ENCODE results near the gene SRPX. TPM values are rescaled to one million over a fixed set of nuclear protein-coding genes. Genes with fewer than 3 reads are reported as not detected.

The SRPX gene
- polyA plus RNA-seq, 1 of the 3 experiments (the other 2 are of a cell fraction): 124 TPM

GRCh38 chrX:38150993-38151392 lies 69.7 kb downstream of the SRPX start:
- Histone ChIP-seq H3K27ac (ENCODE audit: low read depth in 2 of 2, low read length in 1 of 2) (no peak overlapping the region), H3K79me2 (ENCODE audit: insufficient read depth) (no peaks in the 10 kb centered on the region), H3K4me2 (no peak overlapping the region), H3K9me3 (no peaks in the 10 kb centered on the region), H3K4me1 (ENCODE audit: control insufficient read depth in 1 of 2, insufficient read depth in 2 of 2, low read depth in 1 of 2, low read length in 1 of 2) (no peaks in the 10 kb centered on the region), H3K36me3 (replicated peaks in 1 of 2; ENCODE audit: control insufficient read depth in 1 of 2, insufficient read depth in 2 of 2, low read length in 1 of 2) (no peaks in the 10 kb centered on the region), H2AFZ (ENCODE audit: low read depth) (no peak overlapping the region), H3K9ac (no peak overlapping the region), H4K20me1 (ENCODE audit: insufficient read depth) (no peaks in the 10 kb centered on the region), H3K27me3 (ENCODE audit: insufficient read depth) (no peaks in the 10 kb centered on the region), H3K9me2 (0 out of 2 replicates have a peak, but pooled peaks cover 3% of the 10 kb centered on the region), H3F3A (replicated peaks; ENCODE audit: insufficient read depth) (no peaks in the 10 kb centered on the region), H3K4me3 (ENCODE audit: low read depth in 2 of 2, low read length in 1 of 2) (no peak overlapping the region)
- WGBS (ENCODE audit: low lambda C conversion rate): 43% methylated on average over 4 of the region's 4 CpGs
- TF ChIP-seq EP300 (IDR thresholded peaks at IDR 0.05; ENCODE audit: borderline replicate concordance in 1 of 2, low read depth in 1 of 2, low read length in 1 of 2): no peak
- TF ChIP-seq RFX5 (IDR thresholded peaks at IDR 0.05; ENCODE audit: low read length): no peak
- TF ChIP-seq RXRA (IDR thresholded peaks at IDR 0.05; ENCODE audit: borderline replicate concordance, low read depth): no peak
- no peak for TF ChIP-seq PBX3 (IDR thresholded peaks at IDR 0.05)
- TF ChIP-seq, protein P1, sequence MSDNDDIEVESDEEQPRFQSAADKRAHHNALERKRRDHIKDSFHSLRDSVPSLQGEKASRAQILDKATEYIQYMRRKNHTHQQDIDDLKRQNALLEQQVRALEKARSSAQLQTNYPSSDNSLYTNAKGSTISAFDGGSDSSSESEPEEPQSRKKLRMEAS (IDR thresholded peaks at IDR 0.05; ENCODE audit: low read depth): no peak
- no peak for TF ChIP-seq GATA2 (CRISPR knock-in tag; IDR thresholded peaks at IDR 0.05)
- no peak for TF ChIP-seq EZH2phosphoT487 (IDR thresholded peaks at IDR 0.05; ENCODE audit: borderline replicate concordance, low read depth)
- no peak for TF ChIP-seq ZBTB33 (IDR thresholded peaks at IDR 0.05; ENCODE audit: borderline replicate concordance, low read depth)
- no peak for DNase-seq
- ChIA-PET CTCF (interaction anchor here (1.2 kb wide), 1 partner anchor 15 kb away, joined by 3 read pairs; no protein-coding TSS in a partner anchor), POLR2A (no interaction called here)

DNA sequence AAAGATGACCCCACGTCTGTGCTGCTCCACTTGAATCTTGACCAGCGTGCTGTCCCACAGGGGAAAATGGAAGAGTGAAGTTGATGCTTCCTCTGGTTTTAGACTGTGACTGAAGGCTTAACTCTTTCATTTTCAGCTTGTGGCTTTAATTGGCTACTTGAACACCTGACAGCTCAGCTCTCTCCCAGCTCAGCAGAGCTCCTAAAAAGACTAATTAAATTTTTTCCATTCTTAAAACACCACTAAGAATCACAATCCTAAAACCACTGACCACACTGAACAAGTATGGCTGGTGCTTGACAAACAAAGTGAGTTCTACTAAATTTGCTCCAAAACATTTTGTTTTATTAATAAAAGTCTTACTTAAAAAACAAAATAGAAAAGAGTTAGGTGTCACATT lies 71.7 kb downstream of the SRPX start:
- no peaks in the 10 kb centered on the region for H3F3A ChIP-seq (replicated peaks; ENCODE audit: insufficient read depth)
- H3K4me3 ChIP-seq (ENCODE audit: low read depth in 2 of 2, low read length in 1 of 2): no peak overlapping the region
- no peaks in the 10 kb centered on the region for H4K20me1 ChIP-seq (ENCODE audit: insufficient read depth)
- H3K36me3 ChIP-seq (replicated peaks in 1 of 2; ENCODE audit: control insufficient read depth in 1 of 2, insufficient read depth in 2 of 2, low read length in 1 of 2): no peaks in the 10 kb centered on the region
- H3K4me2 ChIP-seq: no peak overlapping the region
- H3K9ac ChIP-seq: no peak overlapping the region
- POLR2A ChIA-PET: no interaction called here
- H3K9me2 ChIP-seq: 0 out of 2 replicates have a peak, but pooled peaks cover 3% of the 10 kb centered on the region
- H3K27ac ChIP-seq (ENCODE audit: low read depth in 2 of 2, low read length in 1 of 2): no peak overlapping the region
- no peaks in the 10 kb centered on the region for H3K27me3 ChIP-seq (ENCODE audit: insufficient read depth)
- no peak for DNase-seq
- CTCF ChIA-PET: interaction anchor here (1.4 kb wide), 1 partner anchor 17 kb away, joined by 4 read pairs; no protein-coding TSS in a partner anchor
- H2AFZ ChIP-seq (ENCODE audit: low read depth): no peak overlapping the region
- H3K79me2 ChIP-seq (ENCODE audit: insufficient read depth): no peaks in the 10 kb centered on the region
- 30% methylated on average over 2 of the region's 2 CpGs for WGBS (ENCODE audit: low lambda C conversion rate)
- H3K9me3 ChIP-seq: no peaks in the 10 kb centered on the region
- H3K4me1 ChIP-seq (ENCODE audit: control insufficient read depth in 1 of 2, insufficient read depth in 2 of 2, low read depth in 1 of 2, low read length in 1 of 2): no peaks in the 10 kb centered on the region
- TF ChIP-seq MXI1 (IDR thresholded peaks at IDR 0.05; ENCODE audit: low read depth, low read length) (no peak), PBX3 (IDR thresholded peaks at IDR 0.05) (no peak), YY1 (IDR thresholded peaks at IDR 0.05; ENCODE audit: low read depth) (no peak), GABPA (IDR thresholded peaks at IDR 0.05; ENCODE audit: low read depth) (no peak), GATA2 (CRISPR knock-in tag; IDR thresholded peaks at IDR 0.05) (no peak), JUND (IDR thresholded peaks at IDR 0.05) (no peak), NRF1 (IDR thresholded peaks at IDR 0.05; ENCODE audit: low read depth, low read length) (no peak), RAD21 (IDR thresholded peaks at IDR 0.05; ENCODE audit: low read length) (no peak), RFX5 (IDR thresholded peaks at IDR 0.05; ENCODE audit: low read length) (no peak)
- TF ChIP-seq, protein P2, sequence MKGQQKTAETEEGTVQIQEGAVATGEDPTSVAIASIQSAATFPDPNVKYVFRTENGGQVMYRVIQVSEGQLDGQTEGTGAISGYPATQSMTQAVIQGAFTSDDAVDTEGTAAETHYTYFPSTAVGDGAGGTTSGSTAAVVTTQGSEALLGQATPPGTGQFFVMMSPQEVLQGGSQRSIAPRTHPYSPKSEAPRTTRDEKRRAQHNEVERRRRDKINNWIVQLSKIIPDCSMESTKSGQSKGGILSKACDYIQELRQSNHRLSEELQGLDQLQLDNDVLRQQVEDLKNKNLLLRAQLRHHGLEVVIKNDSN (IDR thresholded peaks at IDR 0.05; ENCODE audit: borderline replicate concordance, low read depth): no peak
- TF ChIP-seq, protein P3, sequence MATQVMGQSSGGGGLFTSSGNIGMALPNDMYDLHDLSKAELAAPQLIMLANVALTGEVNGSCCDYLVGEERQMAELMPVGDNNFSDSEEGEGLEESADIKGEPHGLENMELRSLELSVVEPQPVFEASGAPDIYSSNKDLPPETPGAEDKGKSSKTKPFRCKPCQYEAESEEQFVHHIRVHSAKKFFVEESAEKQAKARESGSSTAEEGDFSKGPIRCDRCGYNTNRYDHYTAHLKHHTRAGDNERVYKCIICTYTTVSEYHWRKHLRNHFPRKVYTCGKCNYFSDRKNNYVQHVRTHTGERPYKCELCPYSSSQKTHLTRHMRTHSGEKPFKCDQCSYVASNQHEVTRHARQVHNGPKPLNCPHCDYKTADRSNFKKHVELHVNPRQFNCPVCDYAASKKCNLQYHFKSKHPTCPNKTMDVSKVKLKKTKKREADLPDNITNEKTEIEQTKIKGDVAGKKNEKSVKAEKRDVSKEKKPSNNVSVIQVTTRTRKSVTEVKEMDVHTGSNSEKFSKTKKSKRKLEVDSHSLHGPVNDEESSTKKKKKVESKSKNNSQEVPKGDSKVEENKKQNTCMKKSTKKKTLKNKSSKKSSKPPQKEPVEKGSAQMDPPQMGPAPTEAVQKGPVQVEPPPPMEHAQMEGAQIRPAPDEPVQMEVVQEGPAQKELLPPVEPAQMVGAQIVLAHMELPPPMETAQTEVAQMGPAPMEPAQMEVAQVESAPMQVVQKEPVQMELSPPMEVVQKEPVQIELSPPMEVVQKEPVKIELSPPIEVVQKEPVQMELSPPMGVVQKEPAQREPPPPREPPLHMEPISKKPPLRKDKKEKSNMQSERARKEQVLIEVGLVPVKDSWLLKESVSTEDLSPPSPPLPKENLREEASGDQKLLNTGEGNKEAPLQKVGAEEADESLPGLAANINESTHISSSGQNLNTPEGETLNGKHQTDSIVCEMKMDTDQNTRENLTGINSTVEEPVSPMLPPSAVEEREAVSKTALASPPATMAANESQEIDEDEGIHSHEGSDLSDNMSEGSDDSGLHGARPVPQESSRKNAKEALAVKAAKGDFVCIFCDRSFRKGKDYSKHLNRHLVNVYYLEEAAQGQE (IDR thresholded peaks at IDR 0.05; ENCODE audit: low read depth, low read length): no peak
- TF ChIP-seq, protein P4, sequence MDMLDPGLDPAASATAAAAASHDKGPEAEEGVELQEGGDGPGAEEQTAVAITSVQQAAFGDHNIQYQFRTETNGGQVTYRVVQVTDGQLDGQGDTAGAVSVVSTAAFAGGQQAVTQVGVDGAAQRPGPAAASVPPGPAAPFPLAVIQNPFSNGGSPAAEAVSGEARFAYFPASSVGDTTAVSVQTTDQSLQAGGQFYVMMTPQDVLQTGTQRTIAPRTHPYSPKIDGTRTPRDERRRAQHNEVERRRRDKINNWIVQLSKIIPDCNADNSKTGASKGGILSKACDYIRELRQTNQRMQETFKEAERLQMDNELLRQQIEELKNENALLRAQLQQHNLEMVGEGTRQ (IDR thresholded peaks at IDR 0.05; ENCODE audit: borderline replicate concordance, low read depth, low read length): no peak
